COR-L47 (cell line): Measurements from ENCODE around the gene MTMR2.
"Not testable (repeated sequence)": the region's sequence is repeated elsewhere in the genome, so short reads cannot be mapped to it uniquely, and the experiment has no call there.

Source experiments
- DNase-seq: peaks from one replicate; lab custom pipeline; 2025; lab: John Stamatoyannopoulos, UW

MTMR2 gene

DNA sequence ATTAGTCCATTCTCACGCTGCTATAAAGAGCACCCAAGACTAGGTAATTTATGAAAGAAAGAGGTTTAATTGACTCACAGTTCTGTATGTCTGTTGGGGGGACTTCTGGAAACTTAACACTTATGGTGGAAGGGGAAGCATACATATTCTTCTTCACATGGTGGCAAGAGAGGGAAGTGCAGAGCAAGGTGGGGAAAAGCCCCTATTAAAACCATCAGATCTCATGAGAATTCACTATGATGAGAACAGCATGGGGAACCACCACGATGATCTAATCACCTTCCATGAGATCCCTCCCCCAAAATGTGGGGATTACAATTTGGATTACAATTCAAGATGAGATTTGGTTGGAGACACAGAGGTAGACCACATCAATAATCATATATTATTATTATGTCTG is 107.9 kb downstream of the MTMR2 start:
- DNase-seq: no peak

DNA sequence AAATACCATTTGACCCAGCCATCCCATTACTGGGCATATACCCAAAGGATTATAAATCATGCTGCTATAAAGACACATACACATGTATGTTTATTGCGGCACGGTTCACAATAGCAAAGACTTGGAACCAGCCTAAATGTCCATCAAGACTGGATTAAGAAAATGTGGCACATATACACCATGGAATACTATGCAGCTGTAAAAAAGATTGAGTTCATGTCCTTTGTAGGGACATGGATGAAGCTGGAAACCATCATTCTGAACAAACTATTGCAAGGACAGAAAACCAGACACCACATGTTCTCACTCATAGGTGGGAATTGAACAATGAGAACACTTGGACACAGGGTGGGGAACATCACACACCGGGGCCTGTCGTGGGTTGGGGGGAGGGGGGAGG is 112.9 kb downstream of the MTMR2 start:
- DNase-seq: not testable (repeated sequence)

DNA sequence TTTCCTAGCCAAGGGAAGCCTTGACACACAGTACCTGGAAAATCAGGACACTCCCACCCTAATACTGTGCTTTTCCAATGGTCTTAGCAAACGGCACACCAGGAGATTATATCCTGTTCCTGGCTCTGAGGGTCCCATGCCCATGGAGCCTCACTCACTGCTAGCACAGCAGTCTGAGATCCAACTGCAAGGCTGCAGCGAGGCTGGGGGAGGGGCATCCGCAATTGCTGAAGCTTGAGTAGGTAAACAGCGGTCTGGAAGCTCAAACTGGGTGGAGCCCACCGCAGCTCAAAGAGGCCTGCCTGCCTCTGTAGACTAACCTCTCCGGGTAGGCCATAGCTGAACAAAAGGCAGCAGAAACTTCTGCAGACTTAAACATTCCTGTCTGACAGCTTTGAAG is 117.4 kb downstream of the MTMR2 start:
- not testable (repeated sequence) for DNase-seq

DNA sequence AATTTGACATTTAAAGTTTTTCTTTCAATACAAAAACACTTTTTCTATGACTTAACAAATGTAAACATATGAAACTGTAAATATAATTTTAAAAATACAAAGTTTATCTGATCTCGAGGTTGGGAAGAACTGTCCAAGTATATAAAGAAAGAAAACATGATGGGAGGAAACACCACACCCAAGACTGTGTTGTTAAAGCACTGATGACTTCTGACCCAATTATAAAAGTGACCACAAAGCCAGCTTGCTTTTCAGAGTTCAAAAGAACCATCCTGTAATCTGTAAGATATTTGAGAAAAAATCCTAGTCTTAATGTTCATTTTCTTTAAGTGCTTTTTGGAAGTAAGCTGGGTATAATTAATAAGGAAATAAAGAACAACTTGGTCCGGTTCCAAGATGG is 118.0 kb downstream of the MTMR2 start:
- DNase-seq: no peak

DNA sequence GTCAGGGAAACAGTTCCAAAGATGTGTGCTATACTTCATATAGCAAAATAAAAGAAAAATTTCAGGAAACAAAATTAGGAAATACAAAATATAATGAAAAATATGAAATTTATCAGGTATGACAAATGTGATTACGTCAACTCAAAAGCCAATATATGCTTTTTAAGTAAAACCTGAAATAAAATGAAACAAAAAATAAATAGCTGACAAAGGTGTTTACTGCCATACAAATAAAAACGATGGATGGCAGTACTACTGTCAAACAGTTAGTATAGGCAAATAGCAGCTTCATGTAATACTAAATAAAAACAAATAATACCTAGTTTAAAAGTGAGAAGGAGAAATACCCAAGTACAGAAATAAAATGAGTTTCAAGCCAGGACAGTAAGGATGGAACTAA is 119.9 kb downstream of the MTMR2 start:
- no peak for DNase-seq

DNA sequence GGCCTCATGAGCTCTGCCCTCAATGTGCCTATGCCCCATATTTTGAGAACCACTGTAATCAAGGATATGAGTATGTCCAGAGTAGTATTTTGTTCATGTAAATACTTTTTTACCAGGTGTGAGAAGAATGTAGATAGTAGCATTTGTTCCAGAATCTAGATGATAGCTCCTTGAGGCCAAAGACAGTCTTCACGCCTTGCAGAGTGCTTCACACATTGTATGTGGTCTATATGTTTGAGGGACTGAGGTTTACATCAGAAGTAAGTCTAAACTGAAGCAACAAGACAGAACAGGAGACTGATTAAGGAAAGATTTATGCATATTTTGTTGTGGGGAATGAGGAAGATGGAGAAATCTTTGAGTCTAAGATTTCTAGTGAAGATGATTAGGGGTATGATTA is 121.1 kb downstream of the MTMR2 start:
- no peak for DNase-seq

DNA sequence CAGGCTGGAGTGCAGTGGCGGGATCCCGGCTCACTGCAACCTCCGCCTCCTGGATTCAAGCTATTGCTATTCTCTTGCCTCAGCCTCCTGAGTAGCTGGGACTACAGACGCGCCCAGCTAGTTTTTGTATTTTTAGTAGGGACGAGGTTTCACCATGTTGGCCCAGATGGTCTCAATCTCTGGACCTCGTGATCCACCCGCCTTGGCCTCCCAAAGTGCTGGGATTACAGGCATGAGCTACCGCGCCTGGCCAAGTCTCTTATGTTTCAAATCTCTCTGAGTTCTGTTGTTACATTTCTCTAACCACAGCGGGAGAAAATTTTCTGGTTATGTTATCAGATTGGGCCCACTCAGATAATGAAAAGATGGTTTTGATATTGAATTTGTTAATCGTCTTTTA is 123.5 kb downstream of the MTMR2 start:
- DNase-seq: no peak

DNA sequence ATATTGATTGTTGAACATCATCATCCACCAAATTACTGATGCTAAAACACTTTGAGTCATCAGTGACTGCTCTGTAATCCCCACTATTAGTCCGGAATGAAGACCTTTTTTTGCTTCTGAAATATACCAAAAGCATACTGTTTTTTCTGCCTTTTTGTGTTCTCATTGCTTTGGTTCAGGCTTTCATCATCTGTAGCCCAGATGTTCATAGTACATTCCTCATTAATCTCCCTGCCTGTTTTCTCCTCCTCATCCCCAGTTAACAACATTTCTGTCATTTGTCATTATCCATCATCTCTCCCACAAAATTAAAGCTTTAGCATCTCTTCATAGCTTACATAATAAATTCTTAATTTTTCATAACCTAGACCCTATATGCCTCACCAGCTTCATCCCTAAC is 124.4 kb downstream of the MTMR2 start:
- no peak for DNase-seq

DNA sequence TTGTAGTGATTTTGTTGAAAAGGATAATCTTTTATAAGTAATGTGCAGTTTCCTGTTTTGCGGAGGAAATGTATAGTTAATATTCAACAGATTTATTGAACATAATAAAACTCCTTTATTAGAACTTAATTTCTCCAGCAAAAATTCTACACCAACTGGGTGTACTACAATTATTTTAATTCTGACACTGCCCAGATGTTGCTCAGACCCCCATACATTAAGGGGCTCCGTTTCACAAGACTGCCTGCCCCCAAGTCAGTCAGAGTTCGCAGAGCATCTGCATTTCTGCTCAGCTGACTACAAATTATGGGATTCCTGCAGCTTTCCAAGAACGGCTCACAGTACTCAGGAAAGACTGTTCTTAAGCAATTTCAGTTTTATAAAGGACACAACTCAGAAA is 127.4 kb downstream of the MTMR2 start:
- DNase-seq: no peak

DNA sequence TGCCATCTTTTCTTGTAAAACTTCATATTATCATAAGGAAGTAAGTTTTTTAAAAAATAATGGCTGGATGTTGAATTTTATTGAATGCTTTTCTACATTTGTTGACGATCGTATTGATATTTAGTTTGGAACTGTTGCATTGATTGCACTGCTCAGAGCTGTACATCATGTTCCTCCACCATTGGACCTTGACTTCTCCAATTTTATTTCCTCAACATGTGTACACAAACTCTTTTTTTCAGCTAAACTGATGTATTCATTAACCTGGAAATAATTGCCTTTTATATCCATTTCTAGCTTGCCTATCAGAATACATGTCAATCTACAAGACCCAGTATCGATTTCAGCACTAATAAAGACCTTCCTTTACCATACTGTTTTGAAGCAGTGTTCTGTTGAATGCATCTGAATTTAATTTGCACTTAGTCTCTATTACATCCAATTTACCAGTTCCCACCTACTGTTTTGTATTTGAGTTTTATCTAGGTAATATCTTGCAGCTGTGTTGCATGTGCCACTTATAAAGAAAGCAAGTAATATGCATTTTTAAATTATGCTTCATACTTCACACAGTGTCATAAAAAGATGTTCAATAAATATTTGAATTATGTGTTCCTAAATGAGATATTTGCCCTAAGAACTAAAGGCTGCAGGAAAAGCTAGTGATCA is 128.1 kb downstream of the MTMR2 start:
- DNase-seq: peak; percentile 52

DNA sequence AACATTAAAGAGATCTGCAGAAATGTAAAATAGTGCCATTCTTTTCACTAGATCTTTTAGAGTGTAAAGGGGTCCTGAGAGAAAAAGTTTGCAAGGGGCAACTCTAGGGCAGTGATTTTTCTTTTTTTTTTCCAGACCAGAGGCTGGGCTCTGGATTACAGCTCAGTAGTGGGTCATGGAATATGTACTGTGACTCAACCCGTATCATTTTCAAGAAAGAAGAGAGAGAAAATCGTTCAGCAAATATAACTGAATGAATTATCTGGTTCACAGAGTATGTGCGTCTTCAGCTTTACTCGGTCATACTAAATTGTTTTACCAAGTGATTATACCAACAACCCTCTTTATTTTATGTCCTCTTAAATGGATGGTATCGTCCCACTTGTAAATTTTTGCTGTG is 129.8 kb downstream of the MTMR2 start:
- no peak for DNase-seq

DNA sequence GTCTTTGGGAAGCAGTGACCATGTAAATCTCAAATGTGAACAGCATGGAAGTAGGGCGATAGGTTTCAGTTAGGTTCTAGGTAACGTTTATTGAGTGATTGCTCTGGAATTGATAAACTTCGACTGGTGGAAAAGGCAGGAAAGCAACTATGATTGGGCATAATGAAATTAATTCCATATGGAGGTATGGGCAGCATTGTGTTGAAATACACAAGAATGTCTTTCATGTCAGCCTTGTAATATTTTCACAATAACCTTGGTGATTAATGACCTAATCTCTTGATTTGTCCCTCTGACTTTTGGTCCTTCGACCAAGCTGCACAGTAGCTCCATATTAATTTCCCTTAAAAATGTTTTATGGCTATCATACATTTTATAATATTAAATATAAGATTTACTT is 130.8 kb downstream of the MTMR2 start:
- DNase-seq: no peak

DNA sequence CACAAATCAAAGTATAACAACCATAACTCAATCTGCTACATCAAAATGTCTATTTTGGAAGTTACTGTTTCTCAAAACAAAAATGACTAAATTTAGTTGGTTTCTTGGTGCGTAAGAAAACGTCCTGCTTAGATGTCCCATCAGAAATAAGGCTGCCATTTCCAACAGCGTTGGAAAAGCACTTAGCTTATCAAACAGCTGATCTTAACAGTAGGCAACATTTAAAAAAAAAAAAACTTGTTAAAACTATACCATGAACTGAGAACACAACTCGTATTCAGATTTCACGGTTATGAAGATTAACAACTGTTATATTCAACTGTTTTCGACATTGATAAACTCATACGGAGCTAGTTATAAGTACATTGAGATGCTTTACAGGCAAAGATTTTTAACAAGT is 131.2 kb downstream of the MTMR2 start:
- DNase-seq: no peak

DNA sequence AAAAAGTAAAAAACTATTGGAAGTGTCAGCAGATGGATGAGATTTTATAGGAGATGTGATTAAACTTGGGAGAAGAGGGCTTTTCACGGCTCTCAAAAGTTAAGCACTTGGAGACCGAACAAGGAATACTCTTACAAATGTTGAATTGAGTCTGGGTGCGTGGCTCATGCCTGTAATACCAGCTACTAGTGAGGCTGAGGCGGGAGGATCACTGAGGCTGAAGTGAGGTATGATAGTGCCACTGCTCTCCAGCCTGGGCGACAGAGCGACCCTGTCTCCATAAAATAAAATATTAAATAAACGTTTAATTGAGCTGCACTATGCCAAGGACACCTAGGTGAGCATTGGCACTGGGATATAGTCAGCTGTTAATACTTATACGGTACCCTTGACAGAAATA is 131.7 kb downstream of the MTMR2 start:
- no peak for DNase-seq

DNA sequence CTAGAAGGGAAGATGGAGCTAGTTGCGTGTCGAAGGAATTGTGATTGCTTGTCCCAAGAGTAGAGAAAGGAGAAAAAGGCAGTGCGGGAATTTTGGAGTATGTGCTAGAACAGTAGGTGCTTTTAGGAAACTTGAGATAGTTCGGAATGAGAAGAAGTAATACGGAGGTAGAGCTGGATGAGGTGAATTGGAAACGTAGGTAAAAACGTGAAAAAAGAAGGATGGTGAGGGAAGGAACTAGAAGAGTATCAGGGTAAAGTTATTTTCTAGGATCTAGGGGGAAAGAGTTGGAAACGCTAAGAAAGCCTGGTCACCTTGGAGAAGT is 132.2 kb downstream of the MTMR2 start:
- no peak for DNase-seq

DNA sequence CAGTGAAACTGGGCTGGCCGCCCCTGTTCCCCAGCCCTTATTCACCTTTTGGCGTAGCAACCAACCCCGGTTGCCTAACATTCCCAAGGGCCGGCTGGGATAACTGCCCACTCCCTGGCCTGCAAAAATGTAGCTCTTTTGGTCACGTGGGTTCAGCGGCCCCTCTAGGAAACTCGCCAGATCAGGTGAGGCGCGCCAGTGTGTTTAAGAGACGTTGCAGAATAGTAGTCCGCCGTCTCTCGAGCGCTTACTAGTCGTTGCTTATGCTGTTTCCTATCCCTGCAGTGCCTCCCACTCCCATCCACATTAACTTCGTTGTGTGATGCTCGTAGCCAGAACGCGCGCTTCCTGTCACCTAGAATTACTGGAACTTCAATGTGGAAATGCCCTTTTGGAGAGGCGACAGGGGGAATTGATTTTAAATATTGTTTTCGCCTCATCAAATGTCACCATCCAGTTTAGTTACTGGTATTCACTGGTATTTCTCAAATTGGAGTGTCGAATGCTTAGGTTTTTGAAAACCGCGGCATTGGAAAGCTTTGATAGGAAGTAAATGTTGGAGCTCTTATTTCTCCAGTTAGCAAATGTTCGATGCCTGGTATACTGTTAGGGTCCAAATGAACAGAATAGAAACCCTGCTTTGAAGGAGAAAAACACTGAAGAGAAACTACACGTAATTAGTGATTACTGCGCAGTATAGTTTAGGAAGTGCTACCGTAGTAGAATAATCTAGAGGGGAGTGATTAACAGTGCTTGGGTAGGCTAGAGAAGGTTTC is 132.8 kb downstream of the MTMR2 start:
- DNase-seq: peak; percentile 78

DNA sequence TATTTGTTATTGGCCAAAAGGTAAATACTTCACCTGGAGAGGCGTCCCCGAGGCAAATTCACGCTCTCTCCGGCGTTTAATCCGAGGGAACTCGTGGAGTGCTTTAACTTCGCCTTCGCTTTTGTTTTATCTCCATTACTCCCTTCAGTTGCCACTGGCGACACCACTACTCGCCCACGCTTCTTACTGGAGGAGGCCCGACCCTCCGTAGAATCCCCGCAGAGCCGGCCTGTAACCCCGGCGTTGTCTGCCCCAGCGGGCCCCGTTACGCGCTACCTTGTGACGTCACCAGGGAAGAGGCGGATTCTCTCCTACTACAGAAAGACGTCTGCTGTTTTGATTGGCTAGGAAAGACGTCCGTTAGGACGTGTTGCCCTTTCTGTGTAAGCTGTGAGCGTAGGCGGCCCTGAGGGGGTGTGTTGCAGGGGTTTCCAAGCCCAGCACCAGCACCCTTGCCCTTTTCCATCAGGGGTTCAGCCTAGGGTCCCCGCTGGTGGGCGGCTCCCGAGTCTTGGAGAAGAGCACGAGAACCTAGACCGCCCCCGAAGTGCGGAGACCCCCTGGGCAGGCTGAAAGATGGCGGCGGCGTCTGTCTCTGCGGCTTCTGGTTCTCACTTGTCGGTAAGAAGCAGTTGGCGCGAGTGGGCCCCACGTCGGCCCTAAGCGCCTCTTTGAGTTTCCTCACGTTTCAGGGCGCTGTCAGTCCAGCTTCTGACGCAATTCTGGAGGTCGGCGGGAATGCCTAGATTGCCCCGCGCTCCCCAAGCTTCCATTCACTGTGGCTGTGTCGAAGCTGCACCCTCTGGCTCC is 133.6 kb downstream of the MTMR2 start, which contains the start of gene CEP57:
TSS of gene CEP57 (plus strand) at position 376 of the 810 bp plus-strand sequence. CDS start at position 577, 201 bp downstream.
- DNase-seq: peak; percentile 96

DNA sequence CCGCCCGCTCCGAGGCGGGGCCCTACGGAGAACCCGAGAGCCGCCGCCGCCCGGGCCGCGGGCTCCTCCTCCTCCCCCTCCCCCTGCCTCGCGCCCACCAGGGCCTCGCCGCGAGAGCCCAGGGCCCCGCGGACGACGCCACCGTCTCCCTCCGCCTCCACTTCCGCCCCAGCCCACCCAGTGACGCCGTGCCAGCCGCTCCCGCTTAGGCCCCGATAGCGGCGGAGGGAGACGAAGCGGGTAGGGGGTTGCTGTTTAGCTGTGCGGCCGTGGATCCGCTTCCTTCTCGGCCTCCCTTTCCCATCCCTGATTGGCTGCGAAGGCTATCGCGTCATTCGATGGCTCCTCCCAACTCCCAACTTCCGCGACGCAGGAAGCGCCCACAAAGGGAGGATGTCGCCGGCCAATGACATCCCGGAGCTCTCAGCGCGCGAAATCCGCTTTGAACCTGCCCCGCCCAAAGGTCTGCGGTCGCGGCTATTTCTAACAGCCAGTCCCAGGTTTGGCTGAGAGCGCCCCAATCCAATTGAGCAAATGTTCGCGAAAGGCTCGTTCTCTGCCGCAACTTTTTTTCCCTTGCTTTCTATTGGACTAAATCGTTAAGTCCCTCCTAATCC is 134.3 kb downstream of the MTMR2 start, which contains the start of gene FAM76B:
TSS of gene FAM76B (minus strand) at position 277 of the 617 bp plus-strand sequence. CDS start 304 bp downstream, outside the sequence.
- peak; percentile 98 for DNase-seq

DNA sequence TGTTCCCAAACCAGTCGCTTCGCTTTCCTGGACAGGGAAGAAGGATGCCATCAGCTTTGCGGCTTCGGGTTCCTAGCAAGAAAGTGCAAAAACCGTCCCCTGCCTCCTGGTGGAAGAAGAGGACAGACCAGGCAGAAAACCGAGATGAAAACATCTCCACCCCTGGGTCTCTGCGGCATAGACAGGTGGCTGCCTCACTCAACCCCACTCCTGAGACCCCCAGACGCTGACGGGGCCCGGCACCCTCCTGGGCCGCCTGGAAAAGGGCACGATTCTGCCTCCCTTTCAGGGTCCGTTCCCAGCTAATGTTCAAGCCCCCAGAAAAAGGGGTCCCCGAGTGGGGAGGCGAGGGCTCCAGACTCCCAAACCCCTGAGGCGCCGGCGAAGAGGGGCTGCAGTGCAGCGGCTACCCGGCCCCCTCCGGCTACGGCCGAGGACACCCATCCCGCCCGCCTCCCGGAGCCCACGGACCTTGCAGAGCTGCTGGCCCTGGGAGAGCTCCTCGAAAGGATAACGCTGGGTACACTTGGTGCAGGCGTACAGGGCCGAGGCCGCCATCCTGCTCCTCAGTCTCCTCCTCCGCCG is 134.9 kb downstream of the MTMR2 start:
- DNase-seq: peak; percentile 38
